GM21529 (cell line): ENCODE measurements around the gene FBRSL1.
"Not testable (repeated sequence)": the region's sequence is repeated elsewhere in the genome, so short reads cannot be mapped to it uniquely, and the experiment has no call there.

Experiments used
- ATAC-seq: cut with Tn5 transposase; IDR thresholded peaks from one replicate; pipeline ENCODE4 v1.9.1; 2021; ENCODE audit not compliant: unreplicated experiment

Gene FBRSL1

DNA sequence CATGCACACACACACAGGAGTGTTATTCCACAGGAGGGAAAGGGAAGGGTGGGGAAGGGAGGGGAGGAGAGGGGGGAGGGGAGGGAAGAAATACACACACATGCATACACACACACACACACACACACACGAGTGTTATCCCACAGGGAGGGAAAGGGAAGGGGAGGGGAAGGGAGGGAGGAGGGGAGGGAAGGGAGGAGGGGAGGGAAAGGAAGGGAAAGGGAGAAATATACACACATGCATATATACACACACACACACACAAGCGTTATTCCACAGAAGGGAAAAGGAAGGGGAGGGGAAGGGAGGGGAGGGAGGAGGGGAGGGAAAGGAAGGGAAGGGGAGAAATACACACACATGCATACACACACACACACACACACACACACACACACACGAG, 19.6 kb upstream of the FBRSL1 start:
- no peak for ATAC-seq

DNA sequence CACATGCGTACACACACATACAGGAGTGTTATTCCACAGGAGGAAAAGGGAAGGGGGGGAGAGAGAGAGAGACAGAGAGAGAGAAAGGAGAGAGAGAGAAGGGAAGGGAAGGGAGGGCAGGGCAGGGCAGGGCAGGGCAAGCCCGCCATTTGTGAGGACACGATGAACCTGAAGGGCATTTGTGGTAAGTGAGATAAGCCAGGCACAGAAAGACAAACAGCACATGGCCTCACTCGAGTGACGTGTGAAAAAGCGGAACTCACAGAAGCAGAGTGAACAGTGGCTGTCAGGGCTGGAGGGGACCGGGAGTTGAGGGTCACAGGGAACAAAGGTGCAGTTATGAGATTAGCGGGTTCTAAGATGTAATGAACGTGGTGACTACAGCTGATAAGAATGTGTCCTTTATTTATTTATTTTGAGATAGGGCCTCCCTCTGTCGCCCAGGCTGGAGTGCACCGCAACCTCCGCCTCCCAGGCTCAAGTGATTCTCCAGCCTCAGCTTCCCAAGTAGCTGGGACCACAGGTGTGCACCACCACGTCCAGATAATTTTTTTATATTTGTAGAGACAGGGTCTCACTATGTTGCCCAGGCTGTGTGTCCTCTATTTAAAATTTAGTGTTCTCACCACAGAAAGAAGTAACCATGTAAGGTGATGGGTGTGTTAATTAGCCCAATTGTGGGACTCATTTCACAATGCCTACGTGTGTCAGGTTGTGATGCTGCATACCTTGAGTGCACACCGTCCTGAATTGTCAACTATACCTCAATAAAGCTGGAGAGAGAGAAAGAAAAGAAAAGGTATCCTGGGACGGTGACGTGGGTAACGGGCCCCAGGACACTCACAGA, 18.7 kb upstream of the FBRSL1 start:
- ATAC-seq, result no peak

DNA sequence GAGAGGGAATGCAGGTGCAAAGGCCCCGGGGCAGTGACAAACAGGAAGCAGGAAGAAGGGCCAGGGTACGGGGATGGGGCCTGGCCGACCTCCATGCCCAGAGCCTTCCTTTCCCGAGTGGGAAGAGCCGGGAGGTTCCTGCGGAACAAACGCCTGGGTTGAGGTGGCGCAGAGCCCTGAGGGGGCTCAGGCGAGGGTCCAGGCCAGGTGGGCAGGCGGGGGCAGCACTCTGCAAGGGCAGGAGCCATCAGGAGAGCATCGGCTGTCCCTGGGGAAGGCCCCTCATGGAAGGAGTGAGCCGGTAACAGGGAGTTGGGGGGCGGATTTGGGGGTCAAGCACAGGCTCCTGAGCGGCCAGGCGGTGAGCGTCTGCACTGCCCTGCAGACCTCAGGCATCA, 18.1 kb upstream of the FBRSL1 start:
- ATAC-seq, result no peak

DNA sequence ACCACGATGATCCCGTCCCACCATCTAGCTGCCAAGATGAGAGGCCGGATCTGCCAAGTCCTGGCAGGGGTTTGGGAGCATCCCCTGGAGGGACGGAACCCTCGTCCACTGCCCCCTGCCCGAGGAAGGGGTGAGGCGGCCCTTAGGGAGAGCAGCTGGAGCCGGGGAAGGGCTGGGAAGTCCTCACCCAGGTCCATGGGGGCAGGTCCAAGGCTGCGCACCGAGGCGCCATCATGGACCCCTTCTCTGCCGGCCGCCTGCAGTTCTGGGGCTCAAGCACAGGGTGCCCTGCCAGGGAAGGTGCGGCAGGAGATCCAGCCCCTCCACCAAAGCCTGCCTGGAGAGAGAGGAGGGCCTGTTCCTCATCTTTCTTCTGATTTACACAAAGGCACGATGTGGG, 17.6 kb upstream of the FBRSL1 start:
- ATAC-seq, result no peak

DNA sequence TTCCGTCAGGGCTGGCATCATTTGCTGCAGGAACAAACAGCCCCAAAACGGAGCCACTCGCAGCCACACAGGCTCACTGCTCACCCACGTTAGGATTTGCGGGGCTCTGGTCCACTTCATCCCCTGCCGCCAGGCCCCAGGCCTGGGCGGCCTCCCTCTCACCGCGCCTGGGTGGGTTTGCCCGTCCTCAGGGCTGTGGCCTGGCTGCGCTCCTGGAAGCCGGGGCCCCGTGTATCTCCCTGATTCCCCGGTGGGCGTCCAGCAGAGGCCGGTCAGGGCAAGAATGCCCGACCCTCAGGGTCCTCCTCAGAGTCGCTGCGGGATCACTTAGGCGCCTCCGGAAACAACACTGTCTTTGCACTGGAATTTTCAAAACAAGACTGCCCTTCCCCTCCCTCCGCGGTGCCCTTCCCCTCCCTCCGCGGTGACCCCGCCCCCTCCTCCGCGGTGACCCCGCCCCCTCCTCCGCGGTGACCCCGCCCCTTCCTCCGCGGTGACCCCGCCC, 15.7 kb upstream of the FBRSL1 start:
- no peak for ATAC-seq

DNA sequence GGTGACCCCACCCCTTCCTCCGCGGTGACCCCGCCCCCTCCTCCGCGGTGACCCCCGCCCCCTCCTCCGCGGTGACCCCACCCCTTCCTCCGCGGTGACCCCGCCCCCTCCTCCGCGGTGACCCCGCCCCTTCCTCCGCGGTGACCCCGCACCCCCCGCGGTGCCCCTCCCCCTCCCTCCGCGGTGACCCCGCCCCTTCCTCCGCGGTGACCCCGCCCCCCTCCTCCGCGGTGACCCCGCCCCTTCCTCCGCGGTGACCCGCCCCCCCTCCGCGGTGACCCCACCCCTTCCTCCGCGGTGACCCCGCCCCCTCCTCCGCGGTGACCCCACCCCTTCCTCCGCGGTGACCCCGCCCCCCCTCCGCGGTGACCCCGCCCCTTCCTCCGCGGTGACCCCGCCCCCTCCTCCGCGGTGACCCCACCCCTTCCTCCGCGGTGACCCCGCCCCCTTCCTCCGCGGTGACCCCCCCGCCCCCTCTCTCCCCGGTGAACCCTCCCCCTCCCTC, 15.1 kb upstream of the FBRSL1 start:
- ATAC-seq, result not testable (repeated sequence)

DNA sequence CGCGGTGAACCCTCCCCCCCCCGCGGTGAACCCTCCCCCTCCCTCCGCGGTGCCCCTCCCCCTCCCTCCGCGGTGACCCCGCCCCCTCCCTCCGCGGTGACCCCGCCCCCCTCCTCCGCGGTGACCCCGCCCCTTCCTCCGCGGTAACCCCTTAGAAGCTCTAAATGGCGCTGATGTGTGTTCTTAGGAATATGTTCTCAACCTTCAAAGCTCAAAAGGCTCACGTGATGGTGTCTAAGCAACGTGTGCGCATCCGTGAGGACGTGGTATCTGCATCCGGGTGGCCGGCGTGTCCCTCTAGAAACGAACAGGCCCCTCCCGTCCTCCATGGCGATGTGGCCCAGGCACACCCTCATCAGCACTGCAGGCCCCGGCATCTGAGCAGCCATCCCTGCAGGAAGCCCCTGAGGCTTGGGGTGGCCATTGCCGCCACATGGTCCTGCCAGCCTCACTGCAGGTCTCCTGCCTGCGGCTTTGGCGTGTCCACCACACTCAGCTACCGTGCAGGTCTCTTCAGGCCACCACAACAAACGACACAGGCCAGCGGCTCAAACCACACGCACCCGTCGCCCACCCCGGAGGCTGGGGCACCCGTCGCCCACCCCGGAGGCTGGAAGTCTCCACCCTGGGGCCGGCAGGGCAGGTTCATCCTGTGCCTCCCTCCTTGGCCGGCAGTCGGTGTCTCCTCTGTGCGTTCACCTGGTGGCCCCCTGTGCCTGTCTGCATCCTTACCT, 14.5 kb upstream of the FBRSL1 start:
- no peak for ATAC-seq

DNA sequence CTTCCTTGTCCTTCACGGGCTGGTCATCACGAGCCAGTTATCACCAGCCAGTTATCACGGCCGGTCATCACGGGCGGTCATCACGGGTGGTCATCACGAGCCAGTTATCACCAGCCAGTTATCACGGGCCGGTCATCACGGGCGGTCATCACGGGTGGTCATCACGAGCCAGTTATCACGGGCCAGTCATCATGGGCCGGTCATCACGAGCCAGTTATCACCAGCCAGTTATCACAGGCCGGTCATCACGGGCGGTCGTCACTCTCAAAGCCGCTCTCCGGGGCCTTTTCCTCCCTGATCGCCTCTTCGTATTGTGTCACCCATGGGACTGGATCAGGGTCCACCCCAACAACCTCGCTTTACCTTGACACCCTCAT, 13.9 kb upstream of the FBRSL1 start:
- no peak for ATAC-seq

DNA sequence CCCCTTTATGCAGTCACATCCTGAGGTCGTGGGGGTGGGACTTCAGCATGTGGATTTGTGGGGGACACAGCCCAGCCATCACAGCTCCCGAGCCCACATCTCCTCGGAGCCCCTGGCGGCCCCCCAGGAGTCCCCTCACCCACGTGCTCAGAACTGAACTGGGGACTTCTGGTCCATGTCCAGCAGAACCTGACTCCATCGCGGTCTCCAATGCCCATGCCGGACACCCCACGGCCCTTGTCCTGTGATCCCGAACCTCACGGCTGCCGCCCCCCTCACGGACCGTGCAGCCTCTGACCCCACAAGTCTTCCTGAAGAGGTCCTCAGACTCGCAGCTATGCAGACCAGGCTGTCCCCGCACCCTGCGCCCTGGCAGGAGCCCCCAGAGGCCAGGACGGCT, 13.5 kb upstream of the FBRSL1 start:
- ATAC-seq, result no peak

DNA sequence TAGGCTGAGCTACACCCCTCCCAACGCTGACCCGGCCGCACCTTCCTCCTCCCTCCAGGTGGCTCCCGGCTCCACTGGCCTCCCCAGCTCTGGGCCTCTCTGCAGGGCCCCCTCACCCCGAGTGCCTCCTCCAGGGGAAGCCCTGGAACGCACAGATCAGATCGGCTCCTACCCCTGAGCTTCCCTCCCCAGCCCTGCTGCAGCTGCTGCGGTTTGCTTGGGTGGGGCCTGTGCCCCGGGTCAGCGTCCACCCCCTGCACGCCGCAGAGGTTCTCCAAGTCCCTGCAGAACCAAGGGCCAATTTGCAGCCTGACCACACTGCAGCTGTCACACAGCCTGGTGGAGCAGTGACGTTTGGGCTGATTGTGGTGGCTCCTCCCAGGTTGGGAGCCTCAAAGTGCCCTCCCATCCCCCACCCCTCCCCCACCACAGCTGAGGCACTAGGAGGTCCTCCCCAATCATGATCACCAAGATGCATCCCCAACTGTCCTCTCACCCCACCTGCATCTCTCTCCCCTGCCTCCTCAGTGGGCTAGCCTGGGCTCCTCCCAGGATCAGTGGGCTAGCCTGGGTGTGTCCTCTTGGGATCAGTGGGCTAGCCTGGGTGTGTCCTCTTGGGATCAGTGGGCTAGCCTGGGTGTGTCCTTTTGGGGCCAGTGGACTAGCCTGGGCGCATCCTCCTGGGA, 12.8 kb upstream of the FBRSL1 start:
- no peak for ATAC-seq

DNA sequence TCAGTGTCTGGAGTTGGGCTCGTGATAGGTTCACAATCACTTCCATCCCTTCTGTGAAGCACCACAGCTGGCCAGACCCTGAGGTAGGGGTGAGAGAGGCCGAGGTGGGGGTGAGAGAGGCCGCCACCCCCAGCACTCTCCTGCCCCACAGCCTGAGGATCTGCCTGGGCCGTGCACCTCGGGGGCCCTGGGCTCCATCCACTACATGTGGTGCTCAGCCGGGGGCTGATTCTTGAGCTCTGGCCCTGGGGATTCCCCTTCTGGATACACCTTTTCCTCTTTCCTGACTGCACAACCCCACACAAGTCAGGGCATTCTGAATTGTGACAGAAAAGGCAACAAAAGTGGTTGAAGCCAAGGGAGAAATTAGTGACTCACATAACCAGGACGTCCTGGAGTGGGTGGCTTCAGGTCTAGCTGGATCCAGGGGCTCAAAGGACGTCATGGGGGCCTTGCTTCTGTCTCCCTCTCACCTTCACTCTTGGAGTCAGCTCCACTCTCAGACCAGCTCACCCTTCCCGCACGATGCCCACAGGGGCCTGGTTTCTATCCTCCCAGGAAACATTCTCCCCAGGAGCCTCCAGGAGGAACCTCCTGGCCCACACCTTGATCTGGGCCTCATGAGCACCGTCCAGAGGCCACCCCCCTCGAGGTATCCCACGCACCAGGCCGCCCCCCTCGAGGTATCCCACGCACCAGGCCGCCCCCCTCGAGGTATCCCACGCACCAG, 12.1 kb upstream of the FBRSL1 start:
- no peak for ATAC-seq

DNA sequence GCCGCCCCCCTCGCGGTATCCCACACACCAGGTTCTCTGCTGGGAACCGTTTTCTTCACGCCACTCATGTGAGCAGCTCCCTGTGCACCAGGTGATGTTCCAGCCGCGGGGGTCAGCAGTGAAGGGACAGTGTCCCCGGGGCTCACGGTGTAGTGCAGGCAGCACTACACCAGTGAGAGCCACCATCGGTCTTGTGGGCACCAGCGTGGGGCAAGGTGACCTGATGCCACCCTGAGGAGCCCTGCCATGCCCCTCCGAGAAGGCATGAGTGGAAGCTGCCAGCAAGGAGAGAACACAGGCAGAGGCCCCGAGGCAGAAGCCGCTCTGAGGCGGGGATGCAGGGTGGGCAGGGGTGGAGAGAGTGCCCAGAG, 11.5 kb upstream of the FBRSL1 start:
- ATAC-seq, result no peak

DNA sequence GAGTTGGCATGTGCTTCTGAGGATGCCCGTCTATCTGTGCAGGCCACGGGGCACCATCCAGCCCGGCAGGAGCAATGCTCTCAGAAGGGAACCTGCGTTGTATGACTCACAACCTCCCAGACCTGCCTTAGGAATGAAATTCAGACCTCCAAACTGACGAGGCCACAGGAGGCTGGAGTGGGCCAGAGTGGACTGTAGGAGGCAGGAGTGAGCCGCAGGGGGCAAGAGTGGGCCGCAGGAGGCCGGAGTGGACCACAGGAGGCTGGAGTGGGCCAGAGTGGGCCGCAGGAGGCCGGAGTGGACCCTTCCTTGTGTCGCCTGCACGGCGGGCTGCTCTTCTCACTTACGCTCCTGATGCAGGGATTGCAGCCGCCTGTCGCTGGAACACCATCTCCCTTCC, 11.1 kb upstream of the FBRSL1 start:
- ATAC-seq, result no peak

DNA sequence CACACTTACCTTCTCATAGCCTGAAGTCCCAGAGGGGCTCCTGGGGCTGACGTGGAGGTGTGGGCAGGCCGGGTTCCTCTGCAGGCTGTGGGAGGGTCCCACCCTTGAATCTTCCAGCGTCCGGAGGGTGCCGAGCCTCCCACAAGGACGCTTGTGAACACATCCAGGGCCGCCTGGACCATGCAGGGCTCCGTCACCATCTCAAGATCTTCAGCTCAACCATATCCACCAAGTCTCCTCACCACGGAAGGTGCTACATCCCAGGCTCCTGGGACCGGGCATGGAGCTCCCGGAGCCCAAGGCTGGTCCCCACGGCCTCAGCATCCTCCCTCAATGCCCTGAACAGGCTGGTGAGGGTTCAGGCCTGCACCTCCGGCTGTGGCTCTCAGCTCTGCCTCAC, 10.7 kb upstream of the FBRSL1 start:
- ATAC-seq, result no peak

DNA sequence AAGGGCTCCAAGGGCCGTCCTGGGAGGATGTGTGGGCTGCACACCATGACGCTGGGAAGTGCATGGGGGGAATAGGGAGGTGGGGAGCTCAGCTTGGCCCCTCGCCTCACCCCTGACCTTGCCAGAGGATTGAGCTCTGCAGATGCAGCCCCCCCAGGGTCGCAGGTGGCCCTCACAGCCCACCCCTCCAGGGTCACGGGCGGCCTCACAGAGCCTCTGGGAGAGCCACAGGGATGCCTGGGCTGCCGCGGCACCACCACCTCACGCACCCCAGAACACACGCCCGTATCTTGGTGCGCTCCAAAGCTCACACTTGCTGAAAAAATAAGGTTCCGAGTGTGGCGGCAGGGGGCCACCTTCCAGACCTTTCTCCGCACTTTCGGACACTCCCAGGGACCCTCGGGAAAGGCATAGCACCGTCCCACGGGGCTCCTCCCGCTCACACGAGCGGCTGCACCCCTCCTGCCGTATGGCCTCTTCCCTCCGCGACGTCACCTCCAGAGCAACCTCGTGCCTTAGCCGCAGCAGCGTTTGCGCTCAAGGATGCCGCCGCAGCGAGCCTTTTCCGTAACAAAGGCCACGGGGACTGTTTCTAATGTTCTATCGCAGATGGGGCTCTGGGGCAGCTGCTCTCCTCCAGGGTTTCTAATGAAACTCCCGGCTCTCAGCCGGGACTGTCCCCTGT, 9.9 kb upstream of the FBRSL1 start:
- no peak for ATAC-seq

DNA sequence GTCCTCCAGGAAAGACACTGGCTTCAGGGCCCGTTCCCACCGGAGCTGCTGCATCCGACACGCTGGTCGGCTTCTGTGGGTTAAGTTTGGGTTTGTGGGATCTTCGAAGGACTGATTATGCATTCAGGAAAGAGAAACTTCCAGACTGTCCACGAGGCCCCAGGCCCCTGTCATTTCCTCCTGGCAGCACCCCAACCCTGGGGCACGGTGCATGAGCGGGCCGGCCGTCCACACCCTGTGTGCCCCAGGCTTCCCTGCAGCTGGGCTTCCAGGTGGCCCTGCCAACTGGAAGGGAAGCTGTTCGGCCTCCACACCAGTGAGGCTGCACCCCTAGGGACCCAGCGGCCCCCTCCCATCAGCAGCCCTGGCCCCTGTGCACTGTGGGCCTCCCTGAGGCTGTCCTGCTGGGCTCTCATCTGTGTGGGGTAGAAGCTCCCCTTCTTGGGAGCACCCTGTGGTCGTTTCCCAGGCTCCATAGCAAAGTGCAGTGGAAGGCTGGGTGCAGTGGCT, 9.3 kb upstream of the FBRSL1 start:
- no peak for ATAC-seq

DNA sequence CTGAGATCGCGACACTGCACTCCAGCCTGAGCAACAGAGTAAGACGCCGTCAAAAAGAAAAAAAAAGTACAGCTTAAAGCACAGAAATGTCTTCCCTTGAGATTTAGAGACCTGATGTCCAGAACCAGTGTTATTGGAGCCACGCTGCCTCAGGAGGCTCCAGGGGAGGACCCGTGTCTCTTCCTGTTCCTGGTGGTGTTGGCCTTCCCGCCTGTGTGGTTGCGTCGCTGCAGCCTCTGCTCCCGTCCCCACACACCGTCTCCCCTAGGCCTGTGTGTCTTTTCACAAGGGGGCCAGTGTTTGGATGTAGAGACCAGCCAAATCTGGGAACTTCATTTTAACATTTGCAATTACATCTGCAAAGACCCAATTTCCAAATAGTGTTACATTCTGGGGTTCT, 8.6 kb upstream of the FBRSL1 start:
- no peak for ATAC-seq

DNA sequence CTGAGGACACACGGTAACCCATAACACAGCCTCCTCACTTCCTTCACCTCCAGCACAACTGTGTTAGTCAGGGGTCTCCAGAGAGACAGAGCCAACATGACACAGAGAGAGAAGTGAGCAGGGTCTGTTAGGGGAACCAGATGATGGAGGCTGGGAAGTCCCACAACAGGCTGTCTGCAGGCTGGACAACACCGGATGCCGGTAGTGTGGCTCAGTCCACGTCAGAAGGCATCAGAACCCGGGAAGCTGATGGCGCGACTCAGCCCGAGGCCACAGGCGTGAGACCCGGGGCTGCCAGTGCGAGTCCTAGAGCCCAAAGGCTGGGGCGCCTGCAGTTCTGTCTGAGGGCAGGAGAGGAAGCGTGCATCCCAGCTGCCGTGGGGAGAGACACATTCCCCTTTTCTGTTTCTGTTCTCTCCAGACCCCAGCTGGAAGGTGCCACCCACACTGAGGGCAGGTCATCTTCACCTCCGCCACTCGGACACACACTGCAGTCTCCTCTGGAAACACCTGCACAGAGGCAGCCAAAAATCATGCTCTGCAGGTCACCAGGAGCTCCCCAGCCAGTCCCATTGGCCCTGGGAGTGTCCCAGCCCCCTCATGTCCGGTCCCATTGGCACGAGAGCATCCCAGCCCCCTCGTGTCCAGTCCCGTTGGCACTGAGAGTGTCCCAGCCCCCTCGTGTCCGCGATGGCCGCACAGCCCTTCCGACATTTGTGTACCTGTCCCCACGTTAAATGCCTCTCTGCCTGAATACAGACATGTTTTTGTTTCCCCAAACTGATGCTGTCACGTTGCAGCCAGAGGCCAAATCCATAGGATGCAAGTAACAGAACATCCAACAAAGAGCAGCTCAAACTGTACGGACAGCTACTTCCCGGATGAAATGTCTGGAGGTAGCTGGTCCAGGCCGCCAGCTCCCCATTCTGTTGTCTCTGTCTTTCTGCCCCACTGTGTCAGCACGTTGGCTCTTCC, 7.9 kb upstream of the FBRSL1 start:
- no peak for ATAC-seq

DNA sequence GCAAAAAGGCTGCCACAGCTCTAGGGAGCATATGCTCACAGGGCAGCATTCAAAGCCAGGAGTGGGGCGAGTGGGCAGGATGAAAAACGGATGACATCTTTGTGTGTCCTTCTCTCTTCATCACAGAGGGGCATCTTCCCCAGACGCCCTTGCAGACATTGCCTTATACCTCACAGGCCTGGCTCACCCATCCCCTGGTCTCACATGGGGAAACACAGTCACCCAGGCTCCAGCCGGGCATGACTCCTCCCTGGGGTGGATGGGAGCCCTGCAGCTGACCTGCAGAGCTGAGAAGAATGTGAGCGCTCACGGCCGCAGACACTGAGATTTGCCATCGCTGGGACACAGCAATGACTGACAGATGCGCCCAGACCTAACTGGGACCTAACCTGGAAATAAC, 7.2 kb upstream of the FBRSL1 start:
- no peak for ATAC-seq
